GM12892 (cell line): ENCODE data around the gene RBM20.

Experiments used
- POLR2A ChIP-seq: IDR thresholded peaks from 2 replicates; pipeline ENCODE4 v1.6.1; 2011; ENCODE audit warnings: low read depth, low read length, control low read depth
- POLR2AphosphoS5 ChIP-seq: IDR thresholded peaks from 2 replicates; pipeline ENCODE4 v1.6.1; 2011; ENCODE audit warnings: low read depth, low read length, control low read depth

DNA sequence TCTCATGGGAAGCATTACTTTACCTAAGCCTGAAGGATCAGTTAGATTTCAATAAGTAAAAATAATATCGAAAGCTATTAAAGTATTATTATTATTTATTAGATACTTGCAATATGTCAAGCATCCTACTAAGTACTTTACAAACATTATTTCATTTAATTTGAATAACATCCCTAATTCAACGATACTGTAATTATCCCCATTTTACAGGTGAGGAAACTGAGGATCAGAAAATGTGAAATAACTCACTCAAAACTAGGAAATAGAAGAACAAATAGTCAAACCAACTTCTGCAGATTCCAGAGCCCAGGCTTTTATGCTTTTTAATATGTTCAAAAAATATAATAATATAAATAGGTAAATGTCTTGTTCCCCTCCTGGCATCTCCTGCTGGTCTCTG lies 217.3 kb downstream of the RBM20 start:
- TF ChIP-seq POLR2AphosphoS5 (no peak), POLR2A (no peak)
